ENCODE results near the gene CUBN. TPM values are rescaled to one million over a fixed set of nuclear protein-coding genes. Genes with fewer than 3 reads are reported as not detected.
A peak's percentile ranks its signal among the peaks of the same experiment; 100 is the strongest.

The CUBN gene
- total RNA-seq, 1 donor from 2014 or later, result 0.32 TPM

DNA sequence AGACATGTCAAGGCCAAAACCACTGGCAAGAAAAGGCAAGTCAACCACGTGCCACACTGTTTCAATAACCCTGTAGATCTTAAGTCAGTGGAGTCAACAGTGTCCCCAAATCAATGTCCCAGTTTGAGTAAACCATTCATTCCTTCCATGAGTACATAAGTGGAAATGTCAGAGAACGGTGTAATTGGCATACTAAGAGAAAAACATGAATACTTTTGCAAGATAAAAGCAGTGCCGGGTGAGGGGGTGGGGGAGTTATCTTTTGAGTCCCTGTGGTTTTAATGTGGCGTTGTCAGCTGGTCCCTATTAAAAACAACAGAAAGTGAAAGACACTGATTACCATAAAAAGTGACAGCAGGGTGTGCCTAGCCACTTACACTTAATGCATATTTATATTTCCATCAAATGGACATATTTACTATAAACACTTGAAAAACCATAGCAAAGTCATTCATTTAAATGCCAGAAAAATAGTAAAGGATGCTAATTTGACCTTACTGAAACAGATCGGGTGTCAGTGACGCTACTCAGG is 350.2 kb downstream of the CUBN start:
- no peak overlapping the region for H3K27ac Mint-ChIP-seq (ENCODE audit: unreplicated experiment)
- H3K9me3 Mint-ChIP-seq (ENCODE audit: unreplicated experiment), result peaks cover 7% of the 10 kb centered on the region
- TF ChIP-seq, protein P1, sequence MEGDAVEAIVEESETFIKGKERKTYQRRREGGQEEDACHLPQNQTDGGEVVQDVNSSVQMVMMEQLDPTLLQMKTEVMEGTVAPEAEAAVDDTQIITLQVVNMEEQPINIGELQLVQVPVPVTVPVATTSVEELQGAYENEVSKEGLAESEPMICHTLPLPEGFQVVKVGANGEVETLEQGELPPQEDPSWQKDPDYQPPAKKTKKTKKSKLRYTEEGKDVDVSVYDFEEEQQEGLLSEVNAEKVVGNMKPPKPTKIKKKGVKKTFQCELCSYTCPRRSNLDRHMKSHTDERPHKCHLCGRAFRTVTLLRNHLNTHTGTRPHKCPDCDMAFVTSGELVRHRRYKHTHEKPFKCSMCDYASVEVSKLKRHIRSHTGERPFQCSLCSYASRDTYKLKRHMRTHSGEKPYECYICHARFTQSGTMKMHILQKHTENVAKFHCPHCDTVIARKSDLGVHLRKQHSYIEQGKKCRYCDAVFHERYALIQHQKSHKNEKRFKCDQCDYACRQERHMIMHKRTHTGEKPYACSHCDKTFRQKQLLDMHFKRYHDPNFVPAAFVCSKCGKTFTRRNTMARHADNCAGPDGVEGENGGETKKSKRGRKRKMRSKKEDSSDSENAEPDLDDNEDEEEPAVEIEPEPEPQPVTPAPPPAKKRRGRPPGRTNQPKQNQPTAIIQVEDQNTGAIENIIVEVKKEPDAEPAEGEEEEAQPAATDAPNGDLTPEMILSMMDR (IDR thresholded peaks at IDR 0.05; ENCODE audit: partially characterized antibody, unreplicated experiment), result no peak
- H3K4me1 Mint-ChIP-seq (ENCODE audit: low read depth, unreplicated experiment), result peaks cover 15% of the 10 kb centered on the region
- peaks cover 6% of the 10 kb centered on the region for H3K36me3 Mint-ChIP-seq (ENCODE audit: unreplicated experiment)
- peaks cover 3% of the 10 kb centered on the region for H3K27me3 Mint-ChIP-seq (ENCODE audit: unreplicated experiment)
- no peak overlapping the region for H3K4me3 Mint-ChIP-seq (ENCODE audit: unreplicated experiment)
- DNase-seq, result no peak

DNA sequence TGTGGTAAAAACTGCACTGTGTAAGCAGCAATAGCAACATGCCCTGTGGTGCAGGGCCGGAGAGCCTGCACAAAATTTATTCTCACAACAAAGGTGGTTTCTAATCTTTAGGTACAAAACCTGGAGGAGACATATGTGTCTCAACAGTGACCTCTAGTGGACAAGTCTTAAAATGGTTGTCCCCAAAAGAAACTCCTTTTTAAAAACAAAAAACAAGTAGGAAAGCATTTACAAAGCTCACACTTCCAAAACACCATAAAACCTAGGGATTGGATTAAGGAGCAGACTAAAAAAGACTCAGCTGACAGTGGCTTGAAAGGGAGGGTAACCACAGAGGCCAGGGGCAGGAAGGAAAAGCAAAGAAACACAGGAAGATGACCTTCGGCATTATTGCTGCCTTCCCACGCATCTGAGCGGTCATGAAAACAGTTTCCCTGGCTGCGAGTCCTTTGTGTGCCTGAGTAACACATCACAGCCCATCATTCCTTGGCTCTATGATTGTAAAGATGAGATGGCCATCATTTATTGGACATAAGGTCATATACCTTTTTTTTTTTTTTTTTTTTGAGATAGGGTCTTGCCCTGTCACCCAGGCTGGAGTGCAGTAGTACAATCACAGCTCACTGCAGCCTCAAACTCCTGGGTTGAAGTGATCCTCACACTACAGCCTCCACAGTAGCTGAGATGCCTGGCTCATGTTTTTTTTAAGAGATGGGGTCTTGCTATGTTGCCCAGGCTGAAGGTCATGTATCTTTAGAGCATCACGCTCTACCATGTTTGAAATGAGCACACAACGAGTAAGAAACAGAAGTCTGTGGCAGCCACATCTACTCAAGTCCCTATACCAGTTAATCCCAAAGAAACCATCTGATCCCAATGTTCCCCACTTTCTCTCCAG is 351.9 kb downstream of the CUBN start:
- H3K27ac Mint-ChIP-seq (ENCODE audit: unreplicated experiment), result peak overlapping the region; percentile 75
- H3K4me3 Mint-ChIP-seq (ENCODE audit: unreplicated experiment), result no peak overlapping the region
- peaks cover 3% of the 10 kb centered on the region for H3K27me3 Mint-ChIP-seq (ENCODE audit: unreplicated experiment)
- H3K4me1 Mint-ChIP-seq (ENCODE audit: low read depth, unreplicated experiment), result peaks cover 15% of the 10 kb centered on the region
- DNase-seq, result no peak
- H3K9me3 Mint-ChIP-seq (ENCODE audit: unreplicated experiment), result peaks cover 3% of the 10 kb centered on the region
- H3K36me3 Mint-ChIP-seq (ENCODE audit: unreplicated experiment), result no peaks in the 10 kb centered on the region
- TF ChIP-seq, protein P1 (IDR thresholded peaks at IDR 0.05; ENCODE audit: partially characterized antibody, unreplicated experiment), result peak; percentile 89

DNA sequence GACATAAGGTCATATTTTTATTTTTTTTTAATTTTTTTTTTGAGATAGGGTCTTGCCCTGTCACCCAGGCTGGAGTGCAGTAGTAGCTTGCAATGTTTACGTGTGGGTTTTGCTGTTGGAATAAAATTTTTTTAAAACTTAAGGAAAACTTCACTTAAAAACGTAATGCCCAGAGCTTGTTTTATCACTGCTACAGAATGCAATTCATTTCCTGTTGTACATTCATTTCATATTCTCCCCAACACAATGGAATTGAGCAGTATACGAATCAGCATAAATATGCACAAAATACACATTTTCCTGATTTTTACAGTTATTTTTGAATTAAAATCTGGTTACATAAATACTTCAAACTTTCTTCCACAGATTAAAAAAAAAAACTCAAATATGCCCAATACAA is 352.7 kb downstream of the CUBN start:
- no peak overlapping the region for H3K27ac Mint-ChIP-seq (ENCODE audit: unreplicated experiment)

More for the DNA sequence above, 352.7 kb downstream of the CUBN start:
- H3K4me3 Mint-ChIP-seq (ENCODE audit: unreplicated experiment), result no peak overlapping the region
- H3K9me3 Mint-ChIP-seq (ENCODE audit: unreplicated experiment), result peaks cover 3% of the 10 kb centered on the region
- peaks cover 3% of the 10 kb centered on the region for H3K27me3 Mint-ChIP-seq (ENCODE audit: unreplicated experiment)
- H3K4me1 Mint-ChIP-seq (ENCODE audit: low read depth, unreplicated experiment), result peaks cover 17% of the 10 kb centered on the region
- DNase-seq, result no peak
- H3K36me3 Mint-ChIP-seq (ENCODE audit: unreplicated experiment), result no peaks in the 10 kb centered on the region
- TF ChIP-seq, protein P1 (IDR thresholded peaks at IDR 0.05; ENCODE audit: partially characterized antibody, unreplicated experiment), result no peak

Other genes with a start within 250 kb of the CUBN start
- gene TRDMT1, start 71.9 kb upstream of the CUBN start, total RNA-seq (ENCODE audit: unreplicated experiment), result 8.9 TPM
- gene VIM, start 98.4 kb upstream of the CUBN start, total RNA-seq (ENCODE audit: unreplicated experiment), result 106 TPM